ENCODE measurements around the gene BUB1B.

BUB1B gene

DNA sequence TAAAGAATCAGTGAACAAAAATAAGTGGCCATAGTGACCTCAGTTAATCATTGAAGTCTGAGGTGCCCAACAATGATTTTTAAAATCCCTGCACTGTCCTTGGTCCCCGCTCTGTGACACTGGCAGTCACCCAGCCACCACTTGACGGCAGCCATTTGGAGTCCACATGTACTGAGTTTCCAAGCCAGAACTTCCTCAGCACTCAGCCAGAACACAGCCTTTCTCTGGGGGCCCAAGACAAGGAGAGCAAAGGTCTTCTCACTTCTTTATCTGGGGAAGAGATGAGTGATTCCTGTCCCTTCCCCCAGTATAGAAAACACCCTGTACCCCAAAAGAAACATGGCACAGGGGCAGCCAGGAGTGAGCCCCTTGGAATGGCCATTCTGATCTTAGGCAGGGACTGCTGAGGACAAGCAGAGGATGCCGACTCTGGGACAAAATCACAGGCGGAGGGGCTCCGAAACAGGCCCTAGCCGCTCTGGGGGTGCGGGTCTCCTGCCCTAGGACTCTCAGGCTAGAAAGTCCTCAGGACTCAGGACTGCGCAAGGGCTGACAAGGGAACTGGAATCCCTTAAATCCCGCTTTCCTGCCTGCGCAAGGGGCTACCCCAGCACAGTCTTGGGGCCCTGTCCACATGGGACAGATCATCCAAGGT is 90.7 kb downstream of the BUB1B start:
- ChIA-PET CTCF (interaction anchor here (3.7 kb wide), 1 partner anchor 23 kb away, joined by 22 read pairs; no protein-coding TSS in a partner anchor), POLR2A (no interaction called here)
- no peak for DNase-seq (ENCODE audit: extremely low spot score)
- TF ChIP-seq, protein P1, sequence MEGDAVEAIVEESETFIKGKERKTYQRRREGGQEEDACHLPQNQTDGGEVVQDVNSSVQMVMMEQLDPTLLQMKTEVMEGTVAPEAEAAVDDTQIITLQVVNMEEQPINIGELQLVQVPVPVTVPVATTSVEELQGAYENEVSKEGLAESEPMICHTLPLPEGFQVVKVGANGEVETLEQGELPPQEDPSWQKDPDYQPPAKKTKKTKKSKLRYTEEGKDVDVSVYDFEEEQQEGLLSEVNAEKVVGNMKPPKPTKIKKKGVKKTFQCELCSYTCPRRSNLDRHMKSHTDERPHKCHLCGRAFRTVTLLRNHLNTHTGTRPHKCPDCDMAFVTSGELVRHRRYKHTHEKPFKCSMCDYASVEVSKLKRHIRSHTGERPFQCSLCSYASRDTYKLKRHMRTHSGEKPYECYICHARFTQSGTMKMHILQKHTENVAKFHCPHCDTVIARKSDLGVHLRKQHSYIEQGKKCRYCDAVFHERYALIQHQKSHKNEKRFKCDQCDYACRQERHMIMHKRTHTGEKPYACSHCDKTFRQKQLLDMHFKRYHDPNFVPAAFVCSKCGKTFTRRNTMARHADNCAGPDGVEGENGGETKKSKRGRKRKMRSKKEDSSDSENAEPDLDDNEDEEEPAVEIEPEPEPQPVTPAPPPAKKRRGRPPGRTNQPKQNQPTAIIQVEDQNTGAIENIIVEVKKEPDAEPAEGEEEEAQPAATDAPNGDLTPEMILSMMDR (IDR thresholded peaks at IDR 0.05; ENCODE audit: control extremely low read depth, extremely low read depth, low read depth, missing control alignments), result no peak

DNA sequence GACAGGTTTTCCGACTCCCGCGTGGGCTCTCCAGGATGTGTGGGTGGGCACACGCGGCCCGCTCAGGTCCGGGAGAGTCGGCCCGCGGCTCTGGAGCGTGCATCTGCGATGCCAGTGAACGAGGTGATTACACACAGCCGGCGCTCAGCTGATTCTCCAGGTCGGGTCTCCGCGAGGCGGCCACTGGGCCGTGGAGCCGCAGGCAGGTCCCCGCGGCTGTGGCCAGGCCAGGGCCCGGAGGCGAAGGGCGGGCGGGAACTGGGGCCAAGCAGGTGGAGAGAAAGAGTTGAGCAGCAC is 91.2 kb downstream of the BUB1B start:
- DNase-seq (ENCODE audit: extremely low spot score), result no peak
- TF ChIP-seq, protein P1 (IDR thresholded peaks at IDR 0.05; ENCODE audit: control extremely low read depth, extremely low read depth, low read depth, missing control alignments), result no peak
- ChIA-PET CTCF (interaction anchor here (19.5 kb wide), 1 partner anchor 24 kb away, joined by 308 read pairs; no protein-coding TSS in a partner anchor), POLR2A (no interaction called here)

DNA sequence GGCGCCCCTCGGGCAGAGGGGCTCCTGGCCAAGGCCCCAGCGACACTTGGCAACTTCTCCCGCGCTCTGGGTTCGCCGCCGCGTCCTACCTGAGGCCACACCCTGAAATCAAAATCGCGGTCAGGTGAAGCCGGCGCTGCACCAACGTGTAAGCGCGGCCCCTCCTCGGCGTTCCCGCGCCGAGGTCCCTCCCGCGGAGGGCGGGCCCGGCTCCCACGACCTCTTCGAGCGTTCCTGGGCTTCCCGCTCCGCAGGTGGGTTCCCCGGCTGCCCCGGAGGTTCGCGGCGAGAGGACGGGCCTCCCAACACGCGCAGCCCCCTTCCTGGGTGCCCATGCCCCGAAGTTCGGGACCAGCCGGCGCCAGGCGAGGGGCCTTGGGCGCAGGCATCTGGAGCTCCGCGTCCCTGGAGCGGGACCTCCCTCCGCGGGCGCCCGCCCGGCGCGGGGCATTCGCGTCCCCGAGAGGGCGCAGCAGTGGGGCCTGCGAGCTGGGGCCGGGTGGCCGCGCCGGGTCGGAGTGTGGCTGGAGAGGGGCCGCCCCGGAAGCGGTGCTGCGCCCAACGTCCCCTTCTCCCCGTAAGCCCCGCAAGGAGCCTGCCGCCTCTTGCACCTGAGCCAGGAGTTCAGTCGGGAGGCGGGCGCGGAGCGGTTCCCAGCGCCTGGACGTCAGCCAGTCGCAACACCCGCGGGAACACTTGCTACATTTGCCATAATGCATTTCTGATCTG is 91.7 kb downstream of the BUB1B start:
- TF ChIP-seq, protein P1 (IDR thresholded peaks at IDR 0.05; ENCODE audit: control extremely low read depth, extremely low read depth, low read depth, missing control alignments), result no peak
- no peak for DNase-seq (ENCODE audit: extremely low spot score)
- ChIA-PET POLR2A (no interaction called here), CTCF (interaction anchor here (19.5 kb wide), 1 partner anchor 24 kb away, joined by 308 read pairs; no protein-coding TSS in a partner anchor)

DNA sequence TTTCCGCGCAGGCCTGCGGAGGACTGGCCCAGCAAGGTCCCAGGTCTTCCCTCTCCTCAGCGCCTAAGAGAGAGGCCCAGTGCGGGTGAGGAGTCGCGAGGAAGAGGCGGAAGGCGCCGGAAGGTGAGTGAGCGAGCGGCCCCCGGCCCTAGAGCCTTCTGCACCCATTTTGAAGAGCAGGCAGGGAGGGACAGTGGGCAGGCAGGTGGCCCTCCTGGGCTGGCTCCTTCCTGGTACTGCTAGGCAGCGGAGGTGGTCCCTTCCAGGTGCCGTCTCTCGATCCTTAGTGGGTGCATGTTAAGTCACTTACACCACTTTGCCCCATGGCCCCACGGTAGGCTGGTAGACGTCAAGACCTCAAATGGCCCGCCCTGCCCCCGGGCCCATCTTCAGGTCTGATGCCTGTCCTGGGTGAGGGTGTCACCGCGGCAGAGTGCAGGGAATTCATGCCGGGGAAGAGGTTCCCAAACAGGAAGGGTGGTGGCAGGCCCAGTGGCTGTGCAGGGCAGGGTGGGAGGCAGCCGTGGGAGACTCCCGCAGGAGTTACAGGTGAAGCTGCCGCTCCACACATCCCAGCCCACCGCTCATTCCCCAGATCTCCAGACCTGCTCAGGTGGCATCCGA is 92.4 kb downstream of the BUB1B start:
- ChIA-PET POLR2A (no interaction called here), CTCF (interaction anchor here (1.6 to 19.5 kb wide), 2 partner anchors 15 to 23 kb away, joined by 4 to 308 read pairs; no protein-coding TSS in a partner anchor)
- no peak for DNase-seq (ENCODE audit: extremely low spot score)
- TF ChIP-seq, protein P1 (IDR thresholded peaks at IDR 0.05; ENCODE audit: control extremely low read depth, extremely low read depth, low read depth, missing control alignments), result no peak

DNA sequence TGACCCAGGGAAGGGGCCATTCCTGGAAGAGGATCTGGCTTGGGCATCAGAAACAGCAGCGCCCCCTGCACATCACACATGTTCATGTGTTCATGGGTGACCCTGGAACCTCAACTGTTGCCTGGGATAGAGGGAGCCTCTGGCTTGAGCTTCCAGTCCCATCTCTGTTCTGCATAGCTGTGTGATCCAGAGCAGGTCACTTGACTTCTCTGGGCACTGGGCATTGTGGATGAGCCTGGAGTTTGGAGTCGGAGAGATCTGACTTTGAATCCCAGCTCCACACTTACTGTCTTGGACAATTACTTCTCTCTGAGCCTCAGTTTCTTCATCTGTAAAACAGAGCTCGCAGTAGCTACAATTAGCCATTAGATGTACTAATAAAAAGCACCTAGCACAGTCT is 93.6 kb downstream of the BUB1B start:
- ChIA-PET CTCF (interaction anchor here (0.8 to 19.5 kb wide), 8 partner anchors 9 to 83 kb away, joined by 3 to 308 read pairs (median 5); partner anchors contain the start of gene PAK6), POLR2A (no interaction called here)
- TF ChIP-seq, protein P1 (IDR thresholded peaks at IDR 0.05; ENCODE audit: control extremely low read depth, extremely low read depth, low read depth, missing control alignments), result no peak
- DNase-seq (ENCODE audit: extremely low spot score), result no peak

DNA sequence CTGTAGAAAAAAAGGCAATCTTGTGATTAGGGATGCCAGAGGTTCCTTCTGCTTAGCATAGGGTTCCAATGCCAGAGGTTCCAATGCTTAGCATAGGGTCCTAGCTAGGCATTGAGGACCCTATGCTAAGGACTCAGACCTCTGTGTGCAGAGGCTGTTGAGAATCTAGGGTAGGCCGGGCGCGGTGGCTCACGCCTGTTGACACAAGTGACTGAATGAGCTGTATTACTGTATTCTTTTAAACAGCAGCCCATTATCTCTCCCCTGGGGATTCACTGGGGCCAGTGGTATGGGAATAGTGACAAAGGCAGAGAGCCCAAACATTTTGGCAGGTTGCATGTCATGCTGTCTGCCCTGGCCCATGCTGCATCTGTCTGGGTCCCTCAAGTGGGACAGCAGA is 94.2 kb downstream of the BUB1B start:
- TF ChIP-seq, protein P1 (IDR thresholded peaks at IDR 0.05; ENCODE audit: control extremely low read depth, extremely low read depth, low read depth, missing control alignments), result no peak
- ChIA-PET CTCF (interaction anchor here (0.8 to 19.5 kb wide), 9 partner anchors 9 to 209 kb away, joined by 3 to 308 read pairs (median 5); partner anchors contain the start of gene PAK6), POLR2A (no interaction called here)
- DNase-seq (ENCODE audit: extremely low spot score), result no peak

Measured in GM10248 (cell line).